Activated T-helper 2 cell treated with anti-CD3 and anti-CD28 coated beads, Interferon-gamma antibody, Interleukin-2, Interleukin-4, amounts not matched to agents 10 μg/mL and 5 μg/mL and 100 μg/mL, durations not matched to agents 14 hours and 24 hours and 36 hours (primary cell): ENCODE measurements around the gene PCDH20. TPM values are rescaled to one million over a fixed set of nuclear protein-coding genes. Genes with fewer than 3 reads are reported as not detected.
"Not testable (repeated sequence)": the region's sequence is repeated elsewhere in the genome, so short reads cannot be mapped to it uniquely, and the experiment has no call there.

Experiments
- DNase-seq: peaks from one replicate; pipeline ENCODE4 v3.0.0; 2021; ENCODE audit warnings: low spot score
- H3K27ac Mint-ChIP-seq: one replicate; pipeline ENCODE4 v1.8.0; 2021; ENCODE audit warnings: mixed read lengths
- H3K27me3 Mint-ChIP-seq: one replicate; pipeline ENCODE4 v1.8.0; 2021; ENCODE audit warnings: low read depth, mixed read lengths
- H3K36me3 Mint-ChIP-seq: one replicate; pipeline ENCODE4 v1.8.0; 2021; ENCODE audit warnings: low read depth, mixed read lengths
- H3K4me1 Mint-ChIP-seq: one replicate; pipeline ENCODE4 v1.8.0; 2021; ENCODE audit warnings: low read depth, mixed read lengths
- H3K4me3 Mint-ChIP-seq: one replicate; pipeline ENCODE4 v1.8.0; 2021; ENCODE audit warnings: low read depth, mild to moderate bottlenecking, moderate library complexity, mixed read lengths
- H3K9me3 Mint-ChIP-seq: one replicate; pipeline ENCODE4 v1.8.0; 2021; ENCODE audit warnings: mixed read lengths
- intact Hi-C: fragments of 100-400 bp; cut with micrococcal nuclease; formaldehyde crosslinking; loops from one replicate; pipeline ENCODE4 v1.15.1; 2023
- total RNA-seq: library from RNA; stranded (reverse); gene quantifications from 2 replicates; pipeline ENCODE4 v1.2.3, GENCODE V29; 2022

The PCDH20 gene
- total RNA-seq, 1 donor from 2014 or later: not detected

DNA sequence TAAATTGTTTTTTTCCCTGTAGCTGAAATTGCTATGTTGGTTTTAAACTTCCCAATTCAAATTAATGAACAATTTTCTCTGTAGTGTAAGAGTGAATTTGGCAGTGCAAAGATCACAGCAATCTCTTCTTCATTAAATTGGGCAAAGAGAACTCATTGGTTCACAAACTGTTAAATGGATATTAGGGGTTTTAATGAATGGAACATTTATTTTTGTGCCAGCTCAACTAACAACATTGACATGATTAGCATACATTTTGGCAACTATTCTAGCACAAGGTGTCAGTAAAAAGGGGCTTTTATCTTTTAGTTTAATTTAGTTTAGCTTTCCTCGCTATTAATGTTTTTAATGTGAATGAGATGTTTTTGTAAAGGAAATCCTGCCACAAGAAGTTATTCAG is 7.1 kb downstream of the PCDH20 start:
- no peak for DNase-seq
- Mint-ChIP-seq H3K36me3 (no peaks in the 10 kb centered on the region), H3K27me3 (peaks cover 5% of the 10 kb centered on the region), H3K4me1 (no peaks in the 10 kb centered on the region), H3K9me3 (no peaks in the 10 kb centered on the region), H3K27ac (no peak overlapping the region), H3K4me3 (no peak overlapping the region)
- intact Hi-C loops: loop anchor here (5.0 kb wide), 1 partner anchor 781 kb away; no protein-coding TSS in a partner anchor

DNA sequence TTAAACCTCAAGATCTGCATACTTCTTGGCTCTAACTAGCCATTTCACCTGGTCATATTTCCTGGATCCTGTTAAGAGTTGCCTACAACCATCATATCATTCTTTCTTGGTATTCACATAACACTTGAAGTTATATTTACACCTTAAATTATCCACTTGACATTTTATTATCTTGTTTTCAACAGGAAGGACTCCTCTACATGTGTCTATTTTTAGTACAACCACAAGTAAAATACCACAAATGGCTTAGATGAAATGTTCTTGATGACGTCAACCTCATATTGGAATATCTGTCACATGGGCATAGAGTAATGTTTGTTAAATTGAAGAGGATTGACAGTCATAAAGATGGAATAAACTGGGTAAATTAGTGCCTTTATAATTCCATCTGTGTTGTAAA is 9.4 kb downstream of the PCDH20 start:
- intact Hi-C loops: loop anchor here (5.0 kb wide), 1 partner anchor 779 kb away; no protein-coding TSS in a partner anchor
- Mint-ChIP-seq H3K27me3 (no peaks in the 10 kb centered on the region), H3K9me3 (no peaks in the 10 kb centered on the region), H3K4me3 (no peak overlapping the region), H3K4me1 (no peaks in the 10 kb centered on the region), H3K36me3 (no peaks in the 10 kb centered on the region), H3K27ac (no peak overlapping the region)
- no peak for DNase-seq

DNA sequence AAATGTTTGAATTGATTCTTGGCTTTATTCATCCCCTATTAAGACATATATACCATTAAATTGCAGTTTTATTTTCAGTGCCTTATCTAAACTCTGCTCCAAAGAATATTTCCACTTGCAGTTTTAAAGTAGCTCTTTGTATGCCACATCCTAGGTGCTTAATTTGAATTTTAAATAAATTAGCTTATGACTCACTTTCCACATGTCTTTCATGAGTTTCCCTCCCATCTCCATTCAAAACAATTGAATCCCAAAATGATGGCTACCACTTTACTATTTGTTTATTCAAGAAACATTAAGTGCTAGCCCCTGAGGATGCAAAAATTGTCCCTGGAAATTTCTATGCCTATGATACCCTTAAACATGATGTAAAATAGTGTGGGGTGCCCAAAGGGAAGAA is 19.5 kb downstream of the PCDH20 start:
- H3K4me3 Mint-ChIP-seq: no peak overlapping the region
- no peaks in the 10 kb centered on the region for H3K36me3 Mint-ChIP-seq
- H3K27ac Mint-ChIP-seq: no peak overlapping the region
- intact Hi-C loops: no loop called here
- no peak for DNase-seq
- H3K4me1 Mint-ChIP-seq: no peaks in the 10 kb centered on the region
- H3K9me3 Mint-ChIP-seq: peaks cover 17% of the 10 kb centered on the region
- H3K27me3 Mint-ChIP-seq: no peaks in the 10 kb centered on the region

DNA sequence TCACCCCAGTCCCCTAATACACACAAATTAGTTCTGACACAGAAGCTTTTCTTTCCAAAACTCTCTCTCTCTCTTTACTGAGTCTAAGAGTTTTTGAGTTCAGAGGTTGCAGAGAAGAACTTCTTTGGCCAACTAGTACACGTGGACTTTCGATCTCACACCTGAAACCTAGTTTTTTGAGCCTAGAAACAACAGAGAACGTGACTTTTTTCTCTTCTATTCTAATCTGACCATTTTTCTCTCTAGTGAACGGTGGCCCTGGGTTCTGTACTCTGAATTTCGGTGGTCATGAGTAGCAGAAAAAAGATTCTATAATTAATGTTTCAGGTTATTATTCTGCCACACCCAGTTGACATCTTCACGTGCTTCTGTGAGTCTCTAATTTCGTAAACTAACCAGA is 24.2 kb downstream of the PCDH20 start:
- no peaks in the 10 kb centered on the region for H3K4me1 Mint-ChIP-seq
- H3K27ac Mint-ChIP-seq: no peak overlapping the region
- no peak overlapping the region for H3K4me3 Mint-ChIP-seq
- H3K36me3 Mint-ChIP-seq: no peaks in the 10 kb centered on the region
- no peaks in the 10 kb centered on the region for H3K27me3 Mint-ChIP-seq
- intact Hi-C loops: no loop called here
- no peak for DNase-seq
- peaks cover 5% of the 10 kb centered on the region for H3K9me3 Mint-ChIP-seq

DNA sequence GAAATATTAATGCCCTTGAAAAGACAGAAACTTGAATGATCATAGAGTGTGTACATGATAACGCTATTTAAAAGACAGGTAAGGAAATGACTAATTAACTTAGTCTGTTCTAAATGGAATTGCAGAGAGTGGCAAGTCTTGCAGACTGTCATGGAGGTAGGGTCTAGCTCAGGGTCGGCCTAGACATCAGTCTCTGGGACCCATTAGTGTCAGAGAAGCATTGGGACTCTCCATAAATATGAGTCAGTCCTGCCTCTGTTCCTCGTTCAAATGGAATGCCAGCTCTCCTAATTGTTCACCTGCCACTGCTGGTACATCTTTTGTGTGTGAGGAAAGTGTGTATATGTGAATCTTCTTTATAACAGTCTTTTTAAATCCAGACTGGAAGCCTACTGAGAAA is 28.0 kb downstream of the PCDH20 start:
- Mint-ChIP-seq H3K36me3 (no peaks in the 10 kb centered on the region), H3K27ac (no peak overlapping the region), H3K4me1 (no peaks in the 10 kb centered on the region), H3K27me3 (no peaks in the 10 kb centered on the region), H3K9me3 (peaks cover 6% of the 10 kb centered on the region), H3K4me3 (no peak overlapping the region)
- no peak for DNase-seq
- intact Hi-C loops: no loop called here

DNA sequence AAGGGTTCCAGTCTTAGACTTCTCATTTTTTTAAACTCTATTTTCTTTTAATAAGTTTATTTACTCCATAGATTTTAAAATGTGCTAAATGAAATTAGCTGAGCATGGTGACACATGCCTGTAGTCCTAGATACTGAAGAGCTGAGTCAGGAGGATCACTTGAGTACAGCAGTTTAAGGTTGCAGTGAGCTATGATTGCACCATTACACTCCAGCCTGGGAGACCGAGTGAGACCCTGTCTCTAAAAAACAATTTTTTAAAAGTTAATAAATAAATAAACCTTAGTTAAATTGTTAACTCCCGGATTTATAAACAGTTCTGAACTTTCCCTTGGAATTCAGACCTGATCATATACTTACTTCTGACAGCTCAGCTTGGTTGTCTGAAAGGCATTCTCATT is 32.5 kb downstream of the PCDH20 start:
- H3K4me3 Mint-ChIP-seq: no peak overlapping the region
- no peaks in the 10 kb centered on the region for H3K36me3 Mint-ChIP-seq

DNA sequence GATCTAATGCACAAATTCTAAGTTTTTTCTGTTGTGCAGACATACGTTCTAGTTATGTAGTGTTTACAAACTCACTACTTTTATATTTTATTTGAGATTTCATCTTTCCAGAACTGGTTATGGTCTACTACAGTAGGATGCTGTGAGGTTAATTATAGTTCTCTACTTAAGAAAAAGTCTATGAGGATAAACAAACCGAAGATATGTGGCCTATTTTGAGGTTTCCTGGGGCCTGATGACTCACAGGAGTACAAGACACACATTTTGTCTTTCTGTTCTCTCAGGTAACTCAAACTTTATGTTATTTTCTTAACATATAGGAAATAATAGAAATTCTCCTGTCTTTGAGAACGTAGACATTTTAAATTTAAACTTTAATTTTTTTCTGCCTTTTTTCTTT is 45.1 kb downstream of the PCDH20 start:
- Mint-ChIP-seq H3K4me3 (no peak overlapping the region), H3K9me3 (peaks cover 26% of the 10 kb centered on the region), H3K36me3 (no peaks in the 10 kb centered on the region), H3K27me3 (no peaks in the 10 kb centered on the region), H3K4me1 (no peaks in the 10 kb centered on the region), H3K27ac (no peak overlapping the region)
- intact Hi-C loops: no loop called here
- DNase-seq: no peak

More for the DNA sequence above, 32.5 kb downstream of the PCDH20 start:
- Mint-ChIP-seq H3K27me3 (no peaks in the 10 kb centered on the region), H3K4me1 (no peaks in the 10 kb centered on the region), H3K9me3 (peaks cover 10% of the 10 kb centered on the region), H3K27ac (no peak overlapping the region)
- intact Hi-C loops: no loop called here
- DNase-seq: no peak

DNA sequence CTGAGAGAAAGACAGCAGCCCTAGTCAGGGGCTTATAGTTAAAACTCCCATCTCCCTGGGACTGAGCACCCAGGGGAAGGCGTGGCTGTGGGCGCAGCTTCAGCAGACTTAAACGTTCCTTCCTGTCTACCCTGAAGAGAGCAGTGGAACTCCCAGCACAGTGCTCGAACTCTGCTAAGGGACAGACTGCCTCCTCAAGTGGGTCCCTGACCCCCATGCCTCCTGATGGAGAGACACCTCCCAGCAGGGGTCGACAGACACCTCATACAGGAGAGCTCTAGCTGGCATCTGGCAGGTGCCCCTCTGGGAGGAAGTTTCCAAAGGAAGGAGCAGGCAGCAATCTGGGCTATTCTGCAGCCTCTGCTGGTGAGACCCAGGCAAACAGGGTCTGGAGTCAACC is 51.0 kb downstream of the PCDH20 start:
- H3K27ac Mint-ChIP-seq, H3K36me3 Mint-ChIP-seq, DNase-seq, H3K27me3 Mint-ChIP-seq, H3K4me3 Mint-ChIP-seq, H3K4me1 Mint-ChIP-seq, intact Hi-C loops: not testable (repeated sequence)
- peaks cover 28% of the 10 kb centered on the region for H3K9me3 Mint-ChIP-seq

DNA sequence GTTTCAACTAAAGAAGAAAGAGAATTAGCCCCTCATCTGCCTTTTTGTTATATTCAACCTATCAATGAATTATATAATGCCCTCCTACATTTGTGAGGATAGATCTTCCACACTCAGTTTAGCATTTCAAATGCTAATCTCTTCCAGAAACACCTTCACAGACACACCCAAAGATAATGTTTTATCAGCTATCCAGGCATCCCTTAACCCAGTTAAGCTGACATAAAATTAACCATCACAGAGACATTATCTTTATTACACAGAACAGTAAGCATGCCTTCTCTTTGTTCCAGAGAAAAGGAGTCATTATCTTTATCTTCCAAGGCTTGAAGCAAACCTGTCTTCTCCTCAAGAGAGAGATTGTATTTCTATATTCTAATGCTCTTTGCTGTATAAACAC is 53.1 kb downstream of the PCDH20 start:
- Mint-ChIP-seq H3K4me1 (no peaks in the 10 kb centered on the region), H3K27ac (no peak overlapping the region), H3K9me3 (peaks cover 36% of the 10 kb centered on the region), H3K27me3 (no peaks in the 10 kb centered on the region), H3K4me3 (no peak overlapping the region), H3K36me3 (no peaks in the 10 kb centered on the region)
- no peak for DNase-seq
- intact Hi-C loops: no loop called here
